ENCODE data around the gene PHF8.

Gene PHF8

GRCh38 chrX:54064564-54064963 is 20.3 kb upstream of the PHF8 start:
- TF ChIP-seq TAF1 (IDR thresholded peaks at IDR 0.05; ENCODE audit: borderline replicate concordance, insufficient read depth, low read length) (no peak), SIN3A (IDR thresholded peaks at IDR 0.05; ENCODE audit: borderline replicate concordance, insufficient read depth, low read length) (no peak), POLR2AphosphoS5 (IDR thresholded peaks at IDR 0.05; ENCODE audit: low read depth, low read length) (no peak), FOXP2 (optimal IDR thresholded peaks at IDR 0.05; ENCODE audit: borderline replicate concordance, extremely low read depth, extremely low read length, insufficient read depth) (no peak)
- TF ChIP-seq, protein P1, sequence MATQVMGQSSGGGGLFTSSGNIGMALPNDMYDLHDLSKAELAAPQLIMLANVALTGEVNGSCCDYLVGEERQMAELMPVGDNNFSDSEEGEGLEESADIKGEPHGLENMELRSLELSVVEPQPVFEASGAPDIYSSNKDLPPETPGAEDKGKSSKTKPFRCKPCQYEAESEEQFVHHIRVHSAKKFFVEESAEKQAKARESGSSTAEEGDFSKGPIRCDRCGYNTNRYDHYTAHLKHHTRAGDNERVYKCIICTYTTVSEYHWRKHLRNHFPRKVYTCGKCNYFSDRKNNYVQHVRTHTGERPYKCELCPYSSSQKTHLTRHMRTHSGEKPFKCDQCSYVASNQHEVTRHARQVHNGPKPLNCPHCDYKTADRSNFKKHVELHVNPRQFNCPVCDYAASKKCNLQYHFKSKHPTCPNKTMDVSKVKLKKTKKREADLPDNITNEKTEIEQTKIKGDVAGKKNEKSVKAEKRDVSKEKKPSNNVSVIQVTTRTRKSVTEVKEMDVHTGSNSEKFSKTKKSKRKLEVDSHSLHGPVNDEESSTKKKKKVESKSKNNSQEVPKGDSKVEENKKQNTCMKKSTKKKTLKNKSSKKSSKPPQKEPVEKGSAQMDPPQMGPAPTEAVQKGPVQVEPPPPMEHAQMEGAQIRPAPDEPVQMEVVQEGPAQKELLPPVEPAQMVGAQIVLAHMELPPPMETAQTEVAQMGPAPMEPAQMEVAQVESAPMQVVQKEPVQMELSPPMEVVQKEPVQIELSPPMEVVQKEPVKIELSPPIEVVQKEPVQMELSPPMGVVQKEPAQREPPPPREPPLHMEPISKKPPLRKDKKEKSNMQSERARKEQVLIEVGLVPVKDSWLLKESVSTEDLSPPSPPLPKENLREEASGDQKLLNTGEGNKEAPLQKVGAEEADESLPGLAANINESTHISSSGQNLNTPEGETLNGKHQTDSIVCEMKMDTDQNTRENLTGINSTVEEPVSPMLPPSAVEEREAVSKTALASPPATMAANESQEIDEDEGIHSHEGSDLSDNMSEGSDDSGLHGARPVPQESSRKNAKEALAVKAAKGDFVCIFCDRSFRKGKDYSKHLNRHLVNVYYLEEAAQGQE (IDR thresholded peaks at IDR 0.05; ENCODE audit: insufficient read depth in 1 of 2, low read depth in 2 of 2, low read length in 2 of 2) = no peak

GRCh38 chrX:54063361-54063760 is 19.1 kb upstream of the PHF8 start:
- no peak for TF ChIP-seq FOXP2 (optimal IDR thresholded peaks at IDR 0.05; ENCODE audit: borderline replicate concordance, extremely low read depth, extremely low read length, insufficient read depth)
- TF ChIP-seq, protein P1 (IDR thresholded peaks at IDR 0.05; ENCODE audit: insufficient read depth in 1 of 2, low read depth in 2 of 2, low read length in 2 of 2) = no peak

DNA sequence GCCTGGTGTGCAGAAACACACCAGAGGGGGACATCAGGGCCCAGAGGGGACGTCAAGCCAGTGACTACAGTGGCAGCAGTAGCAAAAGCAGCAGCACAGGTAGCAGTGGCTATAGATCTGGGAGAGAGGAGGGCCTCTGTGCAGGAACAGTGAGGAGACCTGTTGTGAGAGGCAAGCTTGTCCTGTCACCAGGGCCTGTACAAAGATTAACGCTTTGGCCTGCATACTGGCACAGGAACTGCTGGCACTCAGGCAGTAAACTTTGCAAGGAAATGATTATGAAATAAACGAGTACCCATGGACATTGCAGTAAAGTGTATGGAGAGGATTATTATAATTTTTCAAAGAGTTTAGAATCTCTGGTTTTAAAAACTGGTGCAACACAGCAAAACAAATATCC is 5.5 kb upstream of the PHF8 start:
- no peak for TF ChIP-seq SIN3A (IDR thresholded peaks at IDR 0.05; ENCODE audit: borderline replicate concordance, insufficient read depth, low read length)
- TF ChIP-seq FOXP2 (optimal IDR thresholded peaks at IDR 0.05; ENCODE audit: borderline replicate concordance, extremely low read depth, extremely low read length, insufficient read depth) = no peak
- TF ChIP-seq, protein P1 (IDR thresholded peaks at IDR 0.05; ENCODE audit: insufficient read depth in 1 of 2, low read depth in 2 of 2, low read length in 2 of 2) = no peak
- TF ChIP-seq TAF1 (IDR thresholded peaks at IDR 0.05; ENCODE audit: borderline replicate concordance, insufficient read depth, low read length) = no peak
- TF ChIP-seq POLR2AphosphoS5 (IDR thresholded peaks at IDR 0.05; ENCODE audit: low read depth, low read length) = no peak

- TF ChIP-seq, protein P1 (IDR thresholded peaks at IDR 0.05; ENCODE audit: insufficient read depth in 1 of 2, low read depth in 2 of 2, low read length in 2 of 2) = no peak
- no peak for TF ChIP-seq FOXP2 (optimal IDR thresholded peaks at IDR 0.05; ENCODE audit: borderline replicate concordance, extremely low read depth, extremely low read length, insufficient read depth)
- TF ChIP-seq SIN3A (IDR thresholded peaks at IDR 0.05; ENCODE audit: borderline replicate concordance, insufficient read depth, low read length) = no peak
- no peak for TF ChIP-seq TAF1 (IDR thresholded peaks at IDR 0.05; ENCODE audit: borderline replicate concordance, insufficient read depth, low read length)
- no peak for TF ChIP-seq POLR2AphosphoS5 (IDR thresholded peaks at IDR 0.05; ENCODE audit: low read depth, low read length)
Observed at GRCh38 chrX:54048412-54048811, 4.1 kb upstream of the PHF8 start.

DNA sequence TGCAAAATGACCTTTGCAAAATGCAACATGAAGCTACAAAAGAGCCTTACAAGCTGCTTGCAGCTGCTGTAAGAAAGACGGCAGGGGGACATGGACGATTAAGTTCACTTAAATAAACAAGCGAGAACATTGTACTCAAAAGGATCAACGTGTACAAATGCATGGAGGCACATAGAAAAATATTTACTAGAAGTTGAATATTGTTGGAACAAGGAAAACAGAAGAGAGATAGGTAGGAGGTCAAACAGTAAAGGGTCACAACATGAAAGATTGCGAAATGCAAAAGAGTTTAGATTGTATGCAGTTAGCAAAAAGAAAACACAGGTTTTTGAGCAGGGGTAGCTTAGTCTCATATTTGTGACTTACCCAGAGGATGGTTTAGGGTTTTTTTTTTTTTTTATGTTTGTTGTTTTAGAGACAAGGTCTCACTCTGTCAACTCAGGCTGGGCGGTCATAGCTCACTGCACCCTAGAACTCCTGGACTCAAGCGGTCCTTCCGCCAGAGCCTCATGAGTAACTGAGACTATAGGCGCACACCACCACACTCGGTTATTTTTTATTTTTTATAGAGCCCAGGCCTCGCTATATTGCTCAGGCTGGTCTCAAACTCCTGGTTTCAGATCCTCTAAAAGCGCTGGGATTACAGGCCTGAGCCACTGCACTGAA is 1.4 kb upstream of the PHF8 start:
- TF ChIP-seq FOXP2 (optimal IDR thresholded peaks at IDR 0.05; ENCODE audit: borderline replicate concordance, extremely low read depth, extremely low read length, insufficient read depth) = no peak
- no peak for TF ChIP-seq SIN3A (IDR thresholded peaks at IDR 0.05; ENCODE audit: borderline replicate concordance, insufficient read depth, low read length)
- TF ChIP-seq POLR2AphosphoS5 (IDR thresholded peaks at IDR 0.05; ENCODE audit: low read depth, low read length) = no peak
- no peak for TF ChIP-seq TAF1 (IDR thresholded peaks at IDR 0.05; ENCODE audit: borderline replicate concordance, insufficient read depth, low read length)
- TF ChIP-seq, protein P1 (IDR thresholded peaks at IDR 0.05; ENCODE audit: insufficient read depth in 1 of 2, low read depth in 2 of 2, low read length in 2 of 2) = no peak
